Mesenchymal stem cell (in vitro differentiated cells and primary cell): ENCODE results near the gene ESR1.

ENCODE experiments used
- DNase-seq: peaks from one replicate; pipeline ENCODE4 v3.0.0-alpha.2; 2013
- H2AFZ ChIP-seq: one replicate; pipeline ENCODE4 v1.6.1; 2013; ENCODE audit warnings: low read depth, mild to moderate bottlenecking, control low read depth, inconsistent platforms, low read length, moderate library complexity
- H2AK5ac ChIP-seq: 2 replicates; pipeline ENCODE4 v1.6.1; 2013; ENCODE audit warnings: low read length, moderate library complexity, mild to moderate bottlenecking, inconsistent platforms; ENCODE audit not compliant: severe bottlenecking
- H2BK120ac ChIP-seq: one replicate; pipeline ENCODE4 v1.6.1; 2013; ENCODE audit warnings: low read depth, mild to moderate bottlenecking, inconsistent platforms, low read length, moderate library complexity
- H2BK12ac ChIP-seq, 2 experiments: one replicate each; pipeline ENCODE4 v1.6.1; 2013; ENCODE audit warnings: inconsistent platforms in 2 of 2, low read length in 2 of 2, mild to moderate bottlenecking in 2 of 2, moderate library complexity in 2 of 2, control low read depth in 1 of 2
- H2BK15ac ChIP-seq: one replicate; pipeline ENCODE4 v1.6.1; 2013; ENCODE audit warnings: mild to moderate bottlenecking, low read depth, inconsistent platforms; ENCODE audit not compliant: poor library complexity, severe bottlenecking
- H2BK5ac ChIP-seq: 2 replicates; pipeline ENCODE4 v1.6.1; 2013; ENCODE audit warnings: low read depth, mild to moderate bottlenecking, low read length, control low read depth, inconsistent platforms; ENCODE audit not compliant: poor library complexity, severe bottlenecking
- H3K14ac ChIP-seq, 2 experiments: one replicate each; pipeline ENCODE4 v1.6.1; 2013; ENCODE audit warnings: inconsistent platforms in 2 of 2, low read length in 2 of 2, control low read depth in 1 of 2, mild to moderate bottlenecking in 1 of 2, moderate library complexity in 1 of 2
- H3K18ac ChIP-seq, 2 experiments: one replicate each; pipeline ENCODE4 v1.6.1; 2013; ENCODE audit warnings: inconsistent platforms in 2 of 2, low read length in 2 of 2, control low read depth in 1 of 2, low read depth in 1 of 2, mild to moderate bottlenecking in 1 of 2
- H3K23ac ChIP-seq, 2 experiments: one replicate each; pipeline ENCODE4 v1.6.1; 2013; ENCODE audit warnings: inconsistent platforms in 2 of 2, low read length in 2 of 2, mild to moderate bottlenecking in 2 of 2, moderate library complexity in 2 of 2, control low read depth in 1 of 2
- H3K27ac ChIP-seq: 2 replicates; pipeline ENCODE4 v1.5.1; 2013; ENCODE audit warnings: mild to moderate bottlenecking, moderate library complexity, low read length, control low read depth, inconsistent platforms; ENCODE audit not compliant: poor library complexity, severe bottlenecking
- H3K27me3 ChIP-seq, 2 experiments: 2 replicates each; pipeline versions ENCODE4 v1.6.1 to v1.7.0; 2013; ENCODE audit warnings: low read length in 2 of 2, mild to moderate bottlenecking in 2 of 2, moderate library complexity in 2 of 2, control low read depth in 1 of 2, inconsistent platforms in 1 of 2; ENCODE audit not compliant: control insufficient read depth in 1 of 2, insufficient read depth in 1 of 2
- H3K36me3 ChIP-seq, 2 experiments: 2 replicates each; pipeline versions ENCODE4 v1.6.1 to v1.7.0; 2013; ENCODE audit warnings: low read length in 2 of 2, control low read depth in 1 of 2, inconsistent platforms in 1 of 2, low read depth in 1 of 2, mild to moderate bottlenecking in 1 of 2; ENCODE audit not compliant: insufficient read depth in 2 of 2, control insufficient read depth in 1 of 2
- H3K4ac ChIP-seq, 2 experiments: one replicate each; pipeline ENCODE4 v1.6.1; 2013; ENCODE audit warnings: inconsistent platforms in 2 of 2, low read length in 2 of 2, mild to moderate bottlenecking in 2 of 2, moderate library complexity in 2 of 2, control low read depth in 1 of 2, low read depth in 1 of 2
- H3K4me1 ChIP-seq: 2 replicates; pipeline ENCODE4 v1.6.1; 2013; ENCODE audit warnings: low read depth, low read length, control low read depth; ENCODE audit not compliant: control insufficient read depth, insufficient read depth
- H3K4me2 ChIP-seq: 2 replicates; pipeline ENCODE4 v1.6.1; 2013; ENCODE audit warnings: low read length, mild to moderate bottlenecking, inconsistent platforms; ENCODE audit not compliant: poor library complexity, severe bottlenecking
- H3K4me3 ChIP-seq, 2 experiments: 2 replicates each; pipeline versions ENCODE4 v1.5.1 to v1.7.0; 2013; ENCODE audit warnings: low read length in 2 of 2, mild to moderate bottlenecking in 2 of 2, control low read depth in 1 of 2, low read depth in 1 of 2; ENCODE audit not compliant: insufficient read depth in 1 of 2
- H3K79me1 ChIP-seq: replicated peaks from 2 replicates; pipeline ENCODE4 v1.6.1; 2013; ENCODE audit warnings: mild to moderate bottlenecking, control low read depth, low read length, inconsistent platforms; ENCODE audit not compliant: poor library complexity, severe bottlenecking
- H3K9ac ChIP-seq: 2 replicates; pipeline ENCODE4 v1.7.0; 2013; ENCODE audit warnings: mild to moderate bottlenecking, low read length, moderate library complexity
- H3K9me3 ChIP-seq: 2 replicates; pipeline ENCODE4 v1.7.0; 2013; ENCODE audit warnings: mild to moderate bottlenecking, low read length; ENCODE audit not compliant: control insufficient read depth
- H4K8ac ChIP-seq: one replicate; pipeline ENCODE4 v1.6.1; 2013; ENCODE audit warnings: inconsistent platforms, mild to moderate bottlenecking, low read length, moderate library complexity
- H4K91ac ChIP-seq: one replicate; pipeline ENCODE4 v1.6.1; 2013; ENCODE audit warnings: mild to moderate bottlenecking, low read length, inconsistent platforms
- WGBS: methylation state at CpG from one replicate; pipeline ENCODE4 v1.1.7; 2013; ENCODE audit warnings: mixed read lengths; 5-methylcytosine and 5-hydroxymethylcytosine counted together

ESR1 gene

DNA sequence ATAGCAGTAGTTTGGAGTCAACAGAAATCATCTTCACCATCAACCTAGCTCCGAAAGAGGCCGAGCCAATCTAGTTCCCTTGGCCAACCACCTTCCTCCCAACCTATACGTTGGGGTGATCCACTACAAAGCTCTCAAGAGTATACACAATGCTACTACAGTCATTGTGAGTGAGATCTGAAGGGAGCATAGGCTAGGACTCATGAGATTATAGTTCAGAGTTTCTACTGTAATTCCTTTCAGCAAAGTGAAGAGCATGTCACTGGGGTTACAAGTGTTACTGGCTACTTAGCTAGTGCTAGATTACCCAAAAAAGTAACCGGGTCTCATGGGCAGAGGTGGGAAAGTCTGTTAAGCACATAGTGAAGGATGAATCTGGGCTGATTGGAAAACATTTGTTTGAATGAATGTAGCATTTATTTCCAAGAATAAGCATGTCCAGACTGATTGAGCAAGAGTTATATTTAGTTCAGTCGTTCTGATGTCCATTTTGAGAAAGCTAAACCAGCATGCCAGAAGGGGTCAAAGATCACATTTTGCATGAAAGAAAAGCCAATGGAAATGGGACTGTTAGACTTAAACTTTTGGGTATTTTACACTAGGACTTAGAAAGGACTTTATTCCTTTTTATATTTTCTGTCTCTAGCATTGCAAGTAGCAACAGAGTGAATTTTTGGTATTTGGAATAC is 10.5 kb upstream of the ESR1 start:
- Histone ChIP-seq H3K4me2 (no peak overlapping the region), H2BK15ac (no peak overlapping the region), H2AFZ (no peak overlapping the region), H3K27ac (no peak overlapping the region), H3K23ac (no peak overlapping the region), H3K36me3 (no peaks in the 10 kb centered on the region), H3K4me1 (no peaks in the 10 kb centered on the region), H4K8ac (no peak overlapping the region), H3K4me3 (no peak overlapping the region), H3K18ac (no peak overlapping the region), H3K79me1 (no peaks in the 10 kb centered on the region), H4K91ac (no peak overlapping the region), H2BK12ac (no peak overlapping the region), H2BK120ac (no peak overlapping the region), H3K9me3 (no peaks in the 10 kb centered on the region), H2AK5ac (no peak overlapping the region), H3K9ac (no peak overlapping the region), H3K14ac (no peak overlapping the region), H3K27me3 (no peaks in the 10 kb centered on the region), H2BK5ac (no peak overlapping the region), H3K4ac (no peak overlapping the region)
- no peak for DNase-seq
- 78% methylated on average over 2 of the region's 5 CpGs for WGBS

DNA sequence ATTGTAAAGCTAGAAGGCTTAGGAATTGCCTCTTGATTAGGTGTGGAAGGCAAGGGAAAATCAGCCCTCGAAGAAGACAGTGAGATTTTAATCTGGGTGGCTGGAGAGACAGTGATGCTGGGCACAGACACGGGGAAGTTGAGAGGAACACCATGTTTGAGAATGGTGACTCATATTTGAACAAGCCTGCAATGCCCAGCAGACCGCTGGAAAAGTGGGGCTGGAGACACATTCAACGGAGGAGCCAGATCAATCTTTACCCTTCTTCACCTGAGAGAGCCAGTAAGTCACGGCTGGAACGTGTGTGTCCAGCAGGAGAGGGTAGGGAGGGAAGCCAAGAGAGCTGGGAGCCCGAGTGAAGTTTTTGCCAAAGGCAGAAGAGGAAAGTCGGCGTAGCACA is 3.7 kb upstream of the ESR1 start:
- Histone ChIP-seq H2BK5ac (no peak overlapping the region), H2BK15ac (no peak overlapping the region), H3K4me3 (no peak overlapping the region), H3K14ac (no peak overlapping the region), H3K9ac (no peak overlapping the region), H4K91ac (no peak overlapping the region), H4K8ac (no peak overlapping the region), H3K4me1 (peaks cover 13% of the 10 kb centered on the region), H3K4ac (no peak overlapping the region), H3K36me3 (peaks cover 0 to 7% of the 10 kb centered on the region in 2 experiments), H3K4me2 (no peak overlapping the region), H3K9me3 (no peaks in the 10 kb centered on the region), H3K18ac (no peak overlapping the region), H2AFZ (no peak overlapping the region), H2BK12ac (no peak overlapping the region), H2BK120ac (no peak overlapping the region), H3K23ac (no peak overlapping the region), H3K79me1 (no peaks in the 10 kb centered on the region), H3K27me3 (peaks cover 19 to 40% of the 10 kb centered on the region in 2 experiments), H3K27ac (no peak overlapping the region), H2AK5ac (no peak overlapping the region)
- whole genome bisulfite sequencing: 71% methylated on average over 6 of the region's 9 CpGs
- DNase-seq: no peak

DNA sequence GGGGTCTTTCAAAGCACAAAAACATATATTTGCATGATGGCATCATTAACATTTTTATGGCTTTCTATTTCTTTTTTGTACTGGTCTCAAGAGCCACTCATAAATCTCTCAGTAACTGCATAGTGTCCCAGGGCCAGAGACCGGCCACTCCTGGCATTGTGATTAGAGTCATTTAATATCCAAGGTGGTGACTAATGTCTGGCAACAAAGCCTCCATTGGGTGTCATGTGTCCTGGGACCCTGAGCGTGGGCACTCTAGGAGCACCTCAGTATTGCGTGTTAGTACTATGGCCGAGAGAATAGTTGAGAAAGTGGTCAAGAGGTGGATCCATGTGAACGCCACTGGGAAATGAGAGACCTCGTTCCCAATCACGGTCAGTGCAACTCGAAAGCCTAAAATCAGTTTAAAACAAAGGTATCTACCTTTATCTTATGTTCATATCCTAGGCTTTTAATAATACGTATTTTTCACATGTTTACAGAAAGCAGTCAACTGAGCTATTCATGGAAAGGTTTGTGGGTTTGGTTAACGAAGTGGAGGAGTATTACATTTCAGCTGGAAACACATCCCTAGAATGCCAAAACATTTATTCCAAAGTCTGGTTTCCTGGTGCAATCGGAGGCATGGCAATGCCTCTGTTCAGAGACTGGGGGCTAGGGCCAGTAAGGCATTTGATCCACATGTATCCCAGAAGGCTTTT is 2.7 kb upstream of the ESR1 start:
- Histone ChIP-seq H2BK5ac (no peak overlapping the region), H3K9ac (no peak overlapping the region), H3K4me2 (no peak overlapping the region), H3K18ac (no peak overlapping the region), H2AFZ (no peak overlapping the region), H2BK15ac (no peak overlapping the region), H3K14ac (no peak overlapping the region), H3K27ac (no peak overlapping the region), H3K9me3 (no peaks in the 10 kb centered on the region), H3K4me3 (no peak overlapping the region), H3K23ac (no peak overlapping the region), H4K91ac (no peak overlapping the region), H3K4ac (no peak overlapping the region), H3K36me3 (peaks cover 0 to 7% of the 10 kb centered on the region in 2 experiments), H4K8ac (no peak overlapping the region), H2BK12ac (no peak overlapping the region), H2AK5ac (no peak overlapping the region), H2BK120ac (no peak overlapping the region), H3K79me1 (no peaks in the 10 kb centered on the region), H3K27me3 (peaks cover 22 to 50% of the 10 kb centered on the region in 2 experiments), H3K4me1 (peaks cover 13% of the 10 kb centered on the region)
- no peak for DNase-seq
- 90% methylated on average over 6 of the region's 11 CpGs for WGBS

DNA sequence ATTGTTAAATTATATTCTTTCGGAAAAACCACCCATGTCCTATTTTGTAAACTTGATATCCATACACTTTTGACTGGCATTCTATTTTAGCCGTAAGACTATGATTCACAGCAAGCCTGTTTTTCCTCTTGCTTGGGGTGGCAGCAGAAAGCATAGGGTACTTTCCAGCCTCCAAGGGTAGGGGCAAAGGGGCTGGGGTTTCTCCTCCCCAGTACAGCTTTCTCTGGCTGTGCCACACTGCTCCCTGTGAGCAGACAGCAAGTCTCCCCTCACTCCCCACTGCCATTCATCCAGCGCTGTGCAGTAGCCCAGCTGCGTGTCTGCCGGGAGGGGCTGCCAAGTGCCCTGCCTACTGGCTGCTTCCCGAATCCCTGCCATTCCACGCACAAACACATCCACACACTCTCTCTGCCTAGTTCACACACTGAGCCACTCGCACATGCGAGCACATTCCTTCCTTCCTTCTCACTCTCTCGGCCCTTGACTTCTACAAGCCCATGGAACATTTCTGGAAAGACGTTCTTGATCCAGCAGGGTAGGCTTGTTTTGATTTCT is 2.1 kb upstream of the ESR1 start:
- peaks cover 0 to 7% of the 10 kb centered on the region in 2 experiments for H3K36me3 ChIP-seq
- 52% methylated on average over 11 of the region's 11 CpGs for WGBS

More for the DNA sequence above, 2.1 kb upstream of the ESR1 start:
- no peak overlapping the region for H2AFZ ChIP-seq
- no peak overlapping the region for H4K8ac ChIP-seq
- peaks cover 13% of the 10 kb centered on the region for H3K4me1 ChIP-seq
- H4K91ac ChIP-seq: peak overlapping the region; percentile 64
- no peak overlapping the region for H2BK120ac ChIP-seq
- no peak for DNase-seq
- H3K18ac ChIP-seq: no peak overlapping the region
- no peak overlapping the region for H2BK15ac ChIP-seq
- H3K4me2 ChIP-seq: no peak overlapping the region
- H2AK5ac ChIP-seq: no peak overlapping the region
- H3K4ac ChIP-seq: no peak overlapping the region
- H3K9me3 ChIP-seq: no peaks in the 10 kb centered on the region
- peaks cover 22 to 50% of the 10 kb centered on the region in 2 experiments for H3K27me3 ChIP-seq
- H3K27ac ChIP-seq: no peak overlapping the region
- H2BK5ac ChIP-seq: no peak overlapping the region
- H3K79me1 ChIP-seq: no peaks in the 10 kb centered on the region
- H3K23ac ChIP-seq: no peak overlapping the region
- peak overlapping the region; percentile 4 for H3K9ac ChIP-seq
- H3K14ac ChIP-seq: no peak overlapping the region
- H2BK12ac ChIP-seq: no peak overlapping the region
- peak overlapping the region in 1 of 2 experiments; percentile 39 for H3K4me3 ChIP-seq
